Measurements from ENCODE around the gene TXNDC12. TPM values are rescaled to one million over a fixed set of nuclear protein-coding genes. Genes with fewer than 3 reads are reported as not detected.

The TXNDC12 gene
- total and polyA plus RNA-seq, 9 of the 15 experiments (the other 6 are each of a cell fraction or from before 2014, with no cell fraction given), result 17.0 to 60.8 (median 37.8) TPM

- TF ChIP-seq E2F6 (IDR thresholded peaks at IDR 0.05; ENCODE audit: borderline replicate concordance in 1 of 2, extremely low read depth in 1 of 2, insufficient read depth in 1 of 2, insufficient read length in 1 of 2, low read depth in 1 of 2, low read length in 1 of 2, poor library complexity in 1 of 2, severe bottlenecking in 1 of 2) (no peak), TRIM24 (IDR thresholded peaks at IDR 0.05) (peak; percentile 59 to 83; a peak in 3 of 4 replicates), MECOM (CRISPR knock-in tag; IDR thresholded peaks at IDR 0.05) (no peak)
Observed at GRCh38 chr1:52008071-52008809, 46.8 kb downstream of the TXNDC12 start (continued).

- Histone ChIP-seq H3K4me2 (ENCODE audit: insufficient read depth, low read length) (peak overlapping the region; percentile 9; the same call in 1 of the 2 replicates), H3K36me3 (ENCODE audit: control insufficient read depth, insufficient read depth, low read length) (no peaks in the 10 kb centered on the region), H3K27ac (ENCODE audit: extremely low read depth, low read depth, low read length) (no peak overlapping the region; the same call in 2 of the 3 replicates), H3K27me3 (ENCODE audit: control insufficient read depth in 2 of 2, insufficient read depth in 2 of 2, low read length in 2 of 2) (no peaks in the 10 kb centered on the region), H4K20me1 (replicated peaks; ENCODE audit: control insufficient read depth, insufficient read depth, low read length) (no peaks in the 10 kb centered on the region), H2AFZ (ENCODE audit: low read depth, low read length) (peak overlapping the region; percentile 64), H3K9me1 (ENCODE audit: control insufficient read depth, insufficient read depth, low read length) (no peaks in the 10 kb centered on the region), H3K9me3 (replicated peaks; ENCODE audit: control insufficient read depth, insufficient read depth, low read depth, low read length) (no peaks in the 10 kb centered on the region), H3K9ac (ENCODE audit: insufficient read depth in 1 of 2, low read depth in 2 of 2, low read length in 2 of 2) (no peak overlapping the region), H3K4me3 (no peak overlapping the region), H3K4me1 (replicated peaks in 1 of 2; ENCODE audit: control insufficient read depth in 2 of 2, insufficient read depth in 2 of 2, low read length in 2 of 2) (peaks cover 0 to 12% of the 10 kb centered on the region in 2 experiments; a peak in 4 of 5 replicates), H3K79me2 (ENCODE audit: control insufficient read depth, insufficient read depth, low read length) (no peaks in the 10 kb centered on the region)
- ChIA-PET POLR2A (interaction anchor here (1.0 kb wide), 1 partner anchor 14 kb away, joined by 3 read pairs; no protein-coding TSS in a partner anchor), CTCF (ENCODE audit: low intra/inter-chr PET ratio) (no interaction called here)
- intact Hi-C loops (cut with micrococcal nuclease) (loop anchor here (10.0 kb wide), 2 partner anchors 183 to 213 kb away; no protein-coding TSS in a partner anchor), in situ Hi-C loops (cut with MboI) (no loop called here)
- no peak for FAIRE-seq
- peak; percentile 59 for ATAC-seq
- DNase-seq (ENCODE audit: extremely low read depth in 1 of 4, low spot score in 3 of 4), result peak in 1 of 4 experiments; percentile 41
- 29% methylated on average over 5 of the region's 5 CpGs for WGBS (ENCODE audit: insufficient coverage, low coverage, missing lambda C conversion rate)
- no TSS peak for BruUV-seq (replicated peaks)
- no peak for TF ChIP-seq TARDBP (IDR thresholded peaks at IDR 0.05)
- no peak for TF ChIP-seq MLLT1 (IDR thresholded peaks at IDR 0.05)
- peak; percentile 77 for TF ChIP-seq MAFG (tag; conservative IDR thresholded peaks at IDR 0.05)
- no peak for TF ChIP-seq AFF4 (CRISPR knock-in tag; IDR thresholded peaks at IDR 0.05)
- no peak for TF ChIP-seq ZBTB8A (IDR thresholded peaks at IDR 0.05; ENCODE audit: partially characterized antibody)
- TF ChIP-seq HMG20A (CRISPR knock-in tag; conservative IDR thresholded peaks at IDR 0.05), result no peak
- no peak for TF ChIP-seq ZBTB12 (CRISPR knock-in tag; IDR thresholded peaks at IDR 0.05)
Observed at GRCh38 chr1:52007215-52008002, 47.6 kb downstream of the TXNDC12 start.
